HG02623 (cell line): ENCODE data around the gene ZBED4.
A peak's percentile ranks its signal among the peaks of the same experiment; 100 is the strongest.

ENCODE experiments used
- ATAC-seq: cut with Tn5 transposase; IDR thresholded peaks from one replicate; pipeline ENCODE4 v1.9.1; 2021; ENCODE audit warnings: moderate library complexity; ENCODE audit not compliant: unreplicated experiment

Gene ZBED4

GRCh38 chr22:49825944-49826602 lies 27.6 kb upstream of the ZBED4 start:
- ATAC-seq: no peak

DNA sequence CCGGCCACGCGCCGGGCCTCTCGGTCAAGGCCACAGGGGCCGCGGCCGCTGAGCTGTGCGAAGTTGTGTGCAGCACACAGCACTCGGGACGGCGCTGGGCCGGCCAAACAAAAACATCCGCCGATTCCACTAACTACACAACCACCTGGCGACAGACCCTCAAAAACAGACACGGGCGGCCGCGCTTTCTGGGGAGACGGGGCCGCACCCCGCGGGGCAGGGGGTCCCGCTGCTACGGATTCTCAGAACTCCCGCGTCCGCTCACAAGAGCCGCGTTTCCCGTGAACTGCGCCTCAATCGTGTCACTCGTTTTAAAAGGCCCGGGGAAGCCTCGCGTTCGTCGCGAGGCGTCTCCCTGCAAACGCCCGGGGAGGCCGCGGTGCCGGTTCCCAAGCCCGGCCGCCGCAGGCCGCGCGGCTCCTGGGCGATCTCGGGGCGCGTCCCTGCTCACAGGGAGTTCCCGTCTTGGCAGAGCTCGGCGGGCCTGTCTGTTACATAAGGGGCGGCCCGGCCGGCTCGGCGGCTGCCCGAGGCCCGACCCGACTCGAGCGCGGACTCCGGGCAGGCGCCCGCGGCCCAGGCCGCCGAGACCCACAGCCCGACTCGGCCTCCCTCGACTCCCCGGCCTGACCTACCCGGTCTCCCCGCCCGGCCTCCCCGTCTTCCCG lies 26.9 kb upstream of the ZBED4 start:
- peak; percentile 7 for ATAC-seq

DNA sequence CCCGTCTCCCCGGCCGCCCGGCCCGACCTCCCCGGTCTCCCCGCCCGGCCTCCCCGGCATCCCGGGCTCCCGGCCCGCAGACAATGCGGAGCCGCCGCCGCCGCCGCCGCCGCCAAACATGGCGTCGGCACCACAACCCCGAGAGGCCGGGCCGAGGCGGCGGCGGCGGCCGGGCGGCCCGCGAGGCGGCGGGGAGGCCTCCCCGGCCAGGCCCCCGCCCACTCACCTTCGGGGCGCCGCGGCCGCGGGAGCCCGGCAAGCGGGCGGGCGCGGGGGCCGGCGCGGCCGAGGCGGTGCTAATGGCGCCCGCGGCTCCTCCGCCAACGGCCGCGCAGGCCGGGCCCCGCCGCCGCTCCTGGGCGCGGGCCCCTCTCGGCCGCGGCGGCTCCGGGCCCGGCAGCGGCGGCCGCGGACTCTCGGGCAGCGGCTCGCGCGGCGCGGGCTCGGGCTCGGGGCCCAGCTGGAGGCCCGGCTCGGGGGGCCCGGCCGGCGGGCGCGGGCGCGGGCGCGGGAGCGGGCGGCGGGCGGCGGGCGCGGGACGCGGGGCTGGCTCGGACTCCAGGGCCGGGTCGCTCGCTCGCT lies 26.3 kb upstream of the ZBED4 start:
- ATAC-seq: peak; percentile 25

DNA sequence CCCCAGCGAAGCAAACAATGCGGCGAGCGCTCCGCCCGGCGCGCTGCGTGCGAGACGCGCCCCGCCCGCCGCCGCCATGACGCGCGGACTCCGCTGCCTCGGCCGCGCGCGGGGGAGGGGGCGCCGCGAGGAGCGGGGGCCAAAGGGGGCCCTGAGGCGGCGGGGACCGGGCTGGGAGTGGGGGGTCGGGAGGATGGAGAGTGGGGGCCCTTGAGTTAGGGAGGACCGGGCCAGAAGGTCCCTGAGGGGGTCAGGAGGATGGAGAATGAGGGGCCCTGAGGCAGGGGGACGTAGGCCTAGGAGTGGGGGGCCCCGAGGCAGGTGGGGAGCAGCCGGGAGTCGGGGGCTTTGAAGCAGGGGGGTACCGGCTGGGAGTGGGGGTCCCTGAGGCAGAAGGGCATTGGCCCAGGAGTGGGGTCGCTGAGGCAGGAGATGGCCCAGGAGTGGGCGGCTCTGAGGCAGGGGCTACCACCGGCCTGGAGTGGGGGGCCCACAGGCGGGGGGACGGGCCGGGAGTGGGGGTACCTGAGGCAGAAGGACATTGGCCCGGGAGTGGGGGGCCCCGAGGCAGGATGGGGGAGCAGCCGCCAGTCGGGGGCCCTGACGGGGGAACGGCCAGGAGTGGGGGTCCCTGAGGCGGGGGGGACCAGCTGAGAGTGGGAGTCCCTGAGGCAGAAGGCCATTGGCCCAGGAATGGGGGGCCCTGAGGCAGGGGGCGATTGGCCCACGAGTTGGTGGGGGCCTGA lies 25.6 kb upstream of the ZBED4 start, which contains the start of gene BRD1:
TSS of gene BRD1 (minus strand) at position 21 of the 746 bp plus-strand sequence. CDS start 3,556 bp downstream, outside the sequence.
- ATAC-seq: peak; percentile 53

GRCh38 chr22:49828599-49828965 lies 25.1 kb upstream of the ZBED4 start:
- ATAC-seq: no peak

- no peak for ATAC-seq
These were observed 24.4 kb upstream of the ZBED4 start for GRCh38 chr22:49829044-49829853.

GRCh38 chr22:49833340-49834007 lies 20.2 kb upstream of the ZBED4 start:
- ATAC-seq: no peak

GRCh38 chr22:49838771-49839717 lies 14.6 kb upstream of the ZBED4 start:
- ATAC-seq: no peak

- no peak for ATAC-seq
These were observed 8.4 kb upstream of the ZBED4 start for GRCh38 chr22:49845241-49845640.

GRCh38 chr22:49845666-49846459 lies 7.8 kb upstream of the ZBED4 start:
- no peak for ATAC-seq

- no peak for ATAC-seq
These were observed 5.6 kb upstream of the ZBED4 start for GRCh38 chr22:49847751-49848689.

GRCh38 chr22:49848690-49849160 lies 4.9 kb upstream of the ZBED4 start:
- ATAC-seq: no peak

DNA sequence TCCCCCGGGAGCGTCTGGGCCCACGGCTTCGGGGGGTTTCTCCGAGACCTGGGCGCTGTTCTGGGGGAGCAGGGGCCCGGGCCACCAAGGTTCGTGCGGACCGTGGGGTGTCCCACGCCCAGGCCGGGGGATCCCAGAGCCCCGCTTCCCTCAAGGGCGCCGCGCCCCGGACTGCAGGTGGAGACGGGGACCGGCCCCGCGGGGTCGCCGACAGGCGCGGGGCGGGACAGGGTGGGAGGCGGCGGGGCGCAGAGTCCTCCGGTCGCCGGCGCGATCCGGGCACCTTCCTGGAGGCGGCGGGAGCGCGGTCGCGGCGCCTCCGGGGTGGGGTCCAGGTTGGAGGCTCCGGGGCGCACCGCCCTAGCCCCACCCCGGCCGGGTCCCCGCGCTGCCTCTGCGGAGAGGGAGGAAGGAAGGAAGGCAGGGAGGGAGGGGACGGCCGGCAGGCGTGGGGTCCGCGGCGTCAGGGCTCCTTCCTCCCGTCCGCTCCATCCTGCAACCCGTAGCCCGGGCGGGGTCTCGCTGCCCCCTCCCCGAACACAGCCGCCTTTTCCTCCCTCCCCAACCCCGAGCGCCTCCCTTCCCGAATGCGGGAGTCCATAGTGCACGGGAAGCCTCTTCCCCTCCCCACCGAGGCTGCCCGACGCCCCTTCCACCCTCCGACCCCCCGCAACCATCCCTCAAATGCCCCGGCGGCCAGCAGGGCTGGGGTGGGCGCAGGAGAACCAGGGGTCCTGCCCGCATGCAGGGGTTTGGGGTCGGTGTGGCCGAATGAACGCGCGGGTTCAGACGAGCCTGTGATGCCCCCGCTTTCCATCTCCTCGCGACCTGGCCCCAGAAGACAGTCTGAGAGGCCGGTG lies 4.3 kb upstream of the ZBED4 start:
- ATAC-seq: no peak

GRCh38 chr22:49850021-49850911 lies 3.4 kb upstream of the ZBED4 start:
- ATAC-seq: no peak
